ENCODE measurements around the gene CXCL10. TPM values are rescaled to one million over a fixed set of nuclear protein-coding genes. Genes with fewer than 3 reads are reported as not detected.

Gene CXCL10
- total RNA-seq (not detected), polyA plus RNA-seq (10 to 100 TPM in 2 of 3 donors, not detected in 1; 13.4 to 77.1 TPM)

GRCh38 chr4:76023389-76023788 lies at the start of gene CXCL10:
Gene CXCL10, minus strand, starts transcription at chr4:76023497. Its CDS starts 66 bp downstream, at chr4:76023431.
- Histone ChIP-seq H3K36me3 (no peaks in the 10 kb centered on the region), H3K27ac (no peak within 1 kb of the TSS), H3K27me3 (no peaks in the 10 kb centered on the region), H3K4me3 (no peak within 1 kb of the TSS), H3K9me3 (no peaks in the 10 kb centered on the region), H3K4me1 (peaks cover 0 to 3% (median 0%) of the 10 kb centered on the region in 4 donors)
- DNase-seq: no peak
- WGBS, 2 donors: 11 to 26% methylated on average over 3 of the region's 3 CpGs
- intact Hi-C loops (cut with DNase I): no loop called here
- TF ChIP-seq, protein P1, sequence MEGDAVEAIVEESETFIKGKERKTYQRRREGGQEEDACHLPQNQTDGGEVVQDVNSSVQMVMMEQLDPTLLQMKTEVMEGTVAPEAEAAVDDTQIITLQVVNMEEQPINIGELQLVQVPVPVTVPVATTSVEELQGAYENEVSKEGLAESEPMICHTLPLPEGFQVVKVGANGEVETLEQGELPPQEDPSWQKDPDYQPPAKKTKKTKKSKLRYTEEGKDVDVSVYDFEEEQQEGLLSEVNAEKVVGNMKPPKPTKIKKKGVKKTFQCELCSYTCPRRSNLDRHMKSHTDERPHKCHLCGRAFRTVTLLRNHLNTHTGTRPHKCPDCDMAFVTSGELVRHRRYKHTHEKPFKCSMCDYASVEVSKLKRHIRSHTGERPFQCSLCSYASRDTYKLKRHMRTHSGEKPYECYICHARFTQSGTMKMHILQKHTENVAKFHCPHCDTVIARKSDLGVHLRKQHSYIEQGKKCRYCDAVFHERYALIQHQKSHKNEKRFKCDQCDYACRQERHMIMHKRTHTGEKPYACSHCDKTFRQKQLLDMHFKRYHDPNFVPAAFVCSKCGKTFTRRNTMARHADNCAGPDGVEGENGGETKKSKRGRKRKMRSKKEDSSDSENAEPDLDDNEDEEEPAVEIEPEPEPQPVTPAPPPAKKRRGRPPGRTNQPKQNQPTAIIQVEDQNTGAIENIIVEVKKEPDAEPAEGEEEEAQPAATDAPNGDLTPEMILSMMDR (IDR thresholded peaks at IDR 0.05): no peak
- TF ChIP-seq EP300 (IDR thresholded peaks at IDR 0.05) (no peak), POLR2AphosphoS5 (IDR thresholded peaks at IDR 0.05) (no peak), POLR2A (IDR thresholded peaks at IDR 0.05) (no peak)

- Histone ChIP-seq H3K4me3 (no peak overlapping the region), H3K9me3 (no peaks in the 10 kb centered on the region), H3K4me1 (peaks cover 0 to 28% (median 10%) of the 10 kb centered on the region in 4 donors), H3K27ac (no peak overlapping the region), H3K36me3 (no peaks in the 10 kb centered on the region), H3K27me3 (no peaks in the 10 kb centered on the region)
- DNase-seq: no peak
- TF ChIP-seq, protein P1 (IDR thresholded peaks at IDR 0.05): no peak
- TF ChIP-seq POLR2AphosphoS5 (IDR thresholded peaks at IDR 0.05) (no peak), POLR2A (IDR thresholded peaks at IDR 0.05) (no peak), EP300 (IDR thresholded peaks at IDR 0.05) (no peak)
- WGBS, 2 donors: 72 to 87% methylated on average over 4 of the region's 4 CpGs
- intact Hi-C loops (cut with DNase I): no loop called here
These were observed 49.5 kb upstream of the CXCL10 start for GRCh38 chr4:76072760-76073159.

- no peak for TF ChIP-seq EP300 (IDR thresholded peaks at IDR 0.05)
- TF ChIP-seq, protein P1 (IDR thresholded peaks at IDR 0.05): peak; percentile 46 to 77 (median 60)
- no peak overlapping the region for H3K27ac ChIP-seq
- intact Hi-C loops (cut with DNase I): loop anchor here (1.0 to 2.0 kb wide), 2 partner anchors 19 to 72 kb away; no protein-coding TSS in a partner anchor
- no peak overlapping the region for H3K4me3 ChIP-seq
- H3K36me3 ChIP-seq: no peaks in the 10 kb centered on the region
- no peaks in the 10 kb centered on the region for H3K9me3 ChIP-seq
- H3K4me1 ChIP-seq: peaks cover 0 to 4% (median 0%) of the 10 kb centered on the region in 4 donors
- H3K27me3 ChIP-seq: no peaks in the 10 kb centered on the region
- 0% methylated on average over 2 of the region's 2 CpGs for WGBS, 2 donors
- DNase-seq: peak; percentile 75
These were observed 44.5 kb upstream of the CXCL10 start for GRCh38 chr4:76067652-76068286.

- no peak for DNase-seq
- Histone ChIP-seq H3K4me3 (no peak overlapping the region), H3K36me3 (no peaks in the 10 kb centered on the region), H3K4me1 (no peaks in the 10 kb centered on the region), H3K9me3 (no peaks in the 10 kb centered on the region), H3K27ac (no peak overlapping the region), H3K27me3 (no peaks in the 10 kb centered on the region)
- 80 to 83% methylated on average over 3 of the region's 3 CpGs for WGBS, 2 donors
- no peak for TF ChIP-seq POLR2A (IDR thresholded peaks at IDR 0.05)
- TF ChIP-seq, protein P1 (IDR thresholded peaks at IDR 0.05): no peak
- no peak for TF ChIP-seq POLR2AphosphoS5 (IDR thresholded peaks at IDR 0.05)
- no peak for TF ChIP-seq EP300 (IDR thresholded peaks at IDR 0.05)
- intact Hi-C loops (cut with DNase I): loop anchor here (2.0 kb wide), 1 partner anchor 20 kb away; no protein-coding TSS in a partner anchor
These were observed 43.2 kb upstream of the CXCL10 start for GRCh38 chr4:76066546-76066945.

Data from sigmoid colon (tissue), 7 donors.